Measurements from ENCODE around the gene DNTTIP2. TPM values are rescaled to one million over a fixed set of nuclear protein-coding genes. Genes with fewer than 3 reads are reported as not detected.

Gene DNTTIP2
- total RNA-seq, 1 donor from 2014 or later: 47.1 TPM

- no peak for TF ChIP-seq CTCF (conservative IDR thresholded peaks at IDR 0.05)
- H3K27me3 Mint-ChIP-seq: peaks cover 28% of the 10 kb centered on the region
- DNase-seq (ENCODE audit: extremely low spot score, unreplicated experiment): no peak
- H3K27ac Mint-ChIP-seq: peak overlapping the region; percentile 84
- H3K4me1 Mint-ChIP-seq (ENCODE audit: unreplicated experiment): peaks cover 15% of the 10 kb centered on the region
- peak overlapping the region; percentile 88 for H3K4me3 Mint-ChIP-seq
- no peaks in the 10 kb centered on the region for H3K9me3 Mint-ChIP-seq
- H3K36me3 Mint-ChIP-seq: no peaks in the 10 kb centered on the region
Measured at GRCh38 chr1:93910305-93910704, 31.3 kb upstream of the DNTTIP2 start.

- peak within 1 kb of the TSS; percentile 89 for H3K4me3 Mint-ChIP-seq
- no peaks in the 10 kb centered on the region for H3K36me3 Mint-ChIP-seq
- peaks cover 21% of the 10 kb centered on the region for H3K27me3 Mint-ChIP-seq
- peak; percentile 98 for TF ChIP-seq CTCF (conservative IDR thresholded peaks at IDR 0.05)
- H3K27ac Mint-ChIP-seq: peak within 1 kb of the TSS; percentile 84
- H3K9me3 Mint-ChIP-seq: no peaks in the 10 kb centered on the region
- peaks cover 15% of the 10 kb centered on the region for H3K4me1 Mint-ChIP-seq (ENCODE audit: unreplicated experiment)
- DNase-seq (ENCODE audit: extremely low spot score, unreplicated experiment): peak; percentile 97
Measured at GRCh38 chr1:93909146-93910050, 30.4 kb upstream of the DNTTIP2 start, which contains the start of gene GCLM. Gene GCLM (minus strand): TSS chr1:93909430. CDS start chr1:93909163, 267 bp downstream.

- peaks cover 22% of the 10 kb centered on the region for H3K4me1 Mint-ChIP-seq (ENCODE audit: unreplicated experiment)
- peaks cover 13% of the 10 kb centered on the region for H3K27me3 Mint-ChIP-seq
- peak overlapping the region; percentile 89 for H3K4me3 Mint-ChIP-seq
- H3K36me3 Mint-ChIP-seq: no peaks in the 10 kb centered on the region
- DNase-seq (ENCODE audit: extremely low spot score, unreplicated experiment): peak; percentile 74
- no peaks in the 10 kb centered on the region for H3K9me3 Mint-ChIP-seq
- no peak for TF ChIP-seq CTCF (conservative IDR thresholded peaks at IDR 0.05)
- H3K27ac Mint-ChIP-seq: peak overlapping the region; percentile 77
Measured at GRCh38 chr1:93908394-93909145, 29.6 kb upstream of the DNTTIP2 start.

GRCh38 chr1:93907718-93908117, 28.7 kb upstream of the DNTTIP2 start:
- Mint-ChIP-seq H3K4me3 (peak overlapping the region; percentile 89), H3K9me3 (no peaks in the 10 kb centered on the region), H3K27ac (peak overlapping the region; percentile 64), H3K27me3 (peaks cover 7% of the 10 kb centered on the region), H3K36me3 (no peaks in the 10 kb centered on the region), H3K4me1 (ENCODE audit: unreplicated experiment) (peaks cover 22% of the 10 kb centered on the region)
- DNase-seq (ENCODE audit: extremely low spot score, unreplicated experiment): no peak
- TF ChIP-seq CTCF (conservative IDR thresholded peaks at IDR 0.05): no peak

- H3K9me3 Mint-ChIP-seq: no peaks in the 10 kb centered on the region
- H3K4me1 Mint-ChIP-seq (ENCODE audit: unreplicated experiment): peaks cover 22% of the 10 kb centered on the region
- no peaks in the 10 kb centered on the region for H3K27me3 Mint-ChIP-seq
- no peak for DNase-seq (ENCODE audit: extremely low spot score, unreplicated experiment)
- H3K27ac Mint-ChIP-seq: no peak overlapping the region
- H3K4me3 Mint-ChIP-seq: peak overlapping the region; percentile 66
- no peak for TF ChIP-seq CTCF (conservative IDR thresholded peaks at IDR 0.05)
- no peaks in the 10 kb centered on the region for H3K36me3 Mint-ChIP-seq
Measured at GRCh38 chr1:93906480-93906879, 27.5 kb upstream of the DNTTIP2 start.
